Measurements from ENCODE around the gene PSD.
"Not testable (repeated sequence)": the region's sequence is repeated elsewhere in the genome, so short reads cannot be mapped to it uniquely, and the experiment has no call there.

The PSD gene

GRCh38 chr10:102455893-102456471, 37.4 kb upstream of the PSD start:
- H3K4me1 ChIP-seq (ENCODE audit: control insufficient read depth, insufficient read depth, low read length) = peaks cover 15% of the 10 kb centered on the region
- H3K27me3 ChIP-seq (ENCODE audit: control insufficient read depth in 1 of 2, insufficient read depth in 2 of 2, low read length in 2 of 2) = peaks cover 2 to 4% of the 10 kb centered on the region in 2 donors
- H3K27ac ChIP-seq (ENCODE audit: low read length) = no peak overlapping the region

DNA sequence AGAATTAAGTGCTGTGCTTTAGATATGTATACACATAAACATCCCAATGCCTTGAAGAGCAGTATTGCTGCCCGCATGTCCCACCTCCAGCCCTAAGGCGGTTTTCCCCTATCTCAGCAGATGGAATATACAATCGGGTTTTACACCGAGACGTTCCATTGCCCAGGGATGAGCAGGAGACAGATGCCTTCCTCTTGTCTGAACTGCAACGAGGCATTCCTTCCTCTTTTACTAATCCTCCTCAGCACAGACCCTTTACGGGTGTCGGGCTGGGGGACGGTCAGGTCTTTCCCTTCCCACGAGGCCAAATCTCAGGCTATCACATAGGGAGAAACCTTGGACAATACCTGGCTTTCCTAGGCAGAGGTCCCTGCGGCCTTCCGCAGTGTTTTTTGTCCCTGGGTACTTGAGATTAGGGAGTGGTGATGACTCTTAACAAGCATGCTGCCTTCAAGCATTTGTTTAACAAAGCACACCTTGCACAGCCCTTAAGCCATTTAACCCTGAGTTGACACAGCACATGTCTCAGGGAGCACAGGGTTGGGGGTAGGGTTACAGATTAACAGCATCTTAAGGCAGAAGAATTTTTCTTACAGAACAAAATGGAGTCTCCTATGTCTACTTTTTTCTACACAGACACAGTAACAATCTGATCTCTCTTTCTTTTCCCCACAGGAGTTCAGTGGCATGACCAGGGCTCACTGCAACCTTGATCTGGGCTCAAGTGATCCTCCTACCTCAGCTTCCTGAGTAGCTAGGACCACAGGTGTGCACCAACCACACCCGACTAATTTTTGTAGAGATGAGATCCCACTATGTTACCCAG, 36.3 kb upstream of the PSD start:
- not testable (repeated sequence) for H3K27ac ChIP-seq (ENCODE audit: low read length); H3K4me3 ChIP-seq (ENCODE audit: low read length in 2 of 2); H3K27me3 ChIP-seq (ENCODE audit: control insufficient read depth in 1 of 2, insufficient read depth in 2 of 2, low read length in 2 of 2); H3K36me3 ChIP-seq (ENCODE audit: control insufficient read depth in 2 of 2, insufficient read depth in 2 of 2, low read length in 2 of 2); H3K9ac ChIP-seq (ENCODE audit: low read length in 2 of 2); H3K9me3 ChIP-seq (ENCODE audit: control insufficient read depth in 2 of 2, low read length in 2 of 2)
- peaks cover 13% of the 10 kb centered on the region for H3K4me1 ChIP-seq (ENCODE audit: control insufficient read depth, insufficient read depth, low read length)

More at GRCh38 chr10:102455893-102456471, 37.4 kb upstream of the PSD start:
- Histone ChIP-seq H3K9ac (ENCODE audit: low read length in 2 of 2) (no peak overlapping the region), H3K9me3 (ENCODE audit: control insufficient read depth in 2 of 2, low read length in 2 of 2) (no peaks in the 10 kb centered on the region), H3K4me3 (ENCODE audit: low read length in 2 of 2) (no peak overlapping the region), H3K36me3 (ENCODE audit: control insufficient read depth in 2 of 2, insufficient read depth in 2 of 2, low read length in 2 of 2) (no peaks in the 10 kb centered on the region)

- no peaks in the 10 kb centered on the region for H3K9me3 ChIP-seq (ENCODE audit: control insufficient read depth in 2 of 2, low read length in 2 of 2)
- peaks cover 13% of the 10 kb centered on the region for H3K4me1 ChIP-seq (ENCODE audit: control insufficient read depth, insufficient read depth, low read length)
- H3K9ac ChIP-seq (ENCODE audit: low read length in 2 of 2) = no peak overlapping the region
- no peak overlapping the region for H3K4me3 ChIP-seq (ENCODE audit: low read length in 2 of 2)
- no peaks in the 10 kb centered on the region for H3K36me3 ChIP-seq (ENCODE audit: control insufficient read depth in 2 of 2, insufficient read depth in 2 of 2, low read length in 2 of 2)
- H3K27me3 ChIP-seq (ENCODE audit: control insufficient read depth in 1 of 2, insufficient read depth in 2 of 2, low read length in 2 of 2) = no peaks in the 10 kb centered on the region
- H3K27ac ChIP-seq (ENCODE audit: low read length) = no peak overlapping the region
Observed at GRCh38 chr10:102453502-102453901, 34.9 kb upstream of the PSD start.

DNA sequence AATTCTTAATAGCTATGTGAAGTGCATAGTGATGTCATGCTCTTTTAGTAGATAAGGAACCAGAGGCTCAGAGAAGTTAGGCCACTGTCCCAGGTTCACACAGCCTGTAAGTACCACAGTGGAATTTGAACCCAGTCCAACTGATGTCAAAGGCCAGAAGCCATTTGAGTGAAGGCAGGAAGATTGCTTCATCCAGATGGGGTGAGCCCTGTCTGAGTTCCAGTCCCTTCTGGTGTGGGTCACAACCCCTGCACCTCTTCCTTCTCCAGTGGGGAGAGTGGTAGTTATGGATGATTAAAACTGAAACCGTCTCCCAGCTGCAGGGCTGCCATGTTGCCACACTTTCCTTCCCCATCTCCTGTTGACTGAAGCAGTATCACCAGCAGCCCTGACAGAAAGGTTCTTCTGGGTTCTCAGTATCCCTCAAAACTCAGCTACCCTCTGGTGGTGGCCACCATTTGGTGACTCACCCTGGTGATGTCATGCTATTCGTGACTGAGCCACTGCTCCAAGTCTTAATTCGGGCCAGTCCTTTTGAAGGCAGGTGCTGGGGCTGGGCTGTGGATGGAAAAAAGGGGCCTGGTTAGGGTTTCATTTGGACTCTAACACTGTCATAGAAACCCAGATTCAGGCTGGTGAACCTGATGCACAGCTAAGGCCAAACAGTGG, 34.2 kb upstream of the PSD start:
- no peak overlapping the region for H3K9ac ChIP-seq (ENCODE audit: low read length in 2 of 2)
- peak overlapping the region; percentile 37 for H3K27ac ChIP-seq (ENCODE audit: low read length)
- H3K36me3 ChIP-seq (ENCODE audit: control insufficient read depth in 2 of 2, insufficient read depth in 2 of 2, low read length in 2 of 2) = no peaks in the 10 kb centered on the region
- no peaks in the 10 kb centered on the region for H3K9me3 ChIP-seq (ENCODE audit: control insufficient read depth in 2 of 2, low read length in 2 of 2)
- peaks cover 13% of the 10 kb centered on the region for H3K4me1 ChIP-seq (ENCODE audit: control insufficient read depth, insufficient read depth, low read length)
- no peak overlapping the region for H3K4me3 ChIP-seq (ENCODE audit: low read length in 2 of 2)
- H3K27me3 ChIP-seq (ENCODE audit: control insufficient read depth in 1 of 2, insufficient read depth in 2 of 2, low read length in 2 of 2) = no peaks in the 10 kb centered on the region

DNA sequence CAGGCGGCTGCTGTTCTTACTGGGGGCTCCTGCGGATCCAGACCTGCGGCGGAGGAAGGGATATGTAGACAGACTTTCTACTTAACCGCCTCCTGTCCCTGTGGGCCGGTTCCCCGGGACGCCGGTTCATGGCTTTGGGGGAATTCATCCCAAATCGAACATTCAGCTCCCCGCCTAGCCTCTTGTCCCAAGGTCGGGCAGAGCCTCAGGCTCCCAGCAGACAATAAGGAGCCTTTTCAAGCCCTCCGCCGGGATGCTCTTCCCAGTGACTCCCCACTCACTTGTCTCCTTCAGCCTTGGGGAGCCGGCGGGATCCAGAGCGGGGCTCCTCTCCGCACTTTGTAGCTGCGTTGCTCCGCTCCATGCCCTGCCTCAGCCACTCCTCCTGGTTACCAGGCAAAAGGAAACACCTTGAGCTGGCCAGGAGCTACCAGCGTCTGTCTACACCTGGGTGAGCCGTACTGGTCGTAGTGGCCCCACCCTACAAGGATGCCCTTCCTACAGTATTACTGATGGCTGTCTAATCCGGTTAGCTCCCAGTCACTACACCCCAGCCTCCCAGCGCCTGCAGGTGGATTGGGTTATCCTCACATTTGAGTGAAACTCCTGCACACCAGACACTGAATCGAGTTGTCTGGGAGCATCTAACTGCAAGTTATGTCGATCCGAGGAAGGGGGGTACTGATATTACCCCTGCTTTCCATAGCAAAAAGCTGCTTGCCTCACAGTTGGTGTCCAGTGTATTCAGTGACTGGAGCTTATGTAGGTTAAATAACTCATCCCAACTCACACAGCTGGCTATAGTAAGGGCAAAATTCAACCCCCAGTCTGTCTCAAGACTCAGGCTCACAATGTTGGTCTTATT, 32.8 kb upstream of the PSD start, which contains the start of gene C10orf95:
C10orf95 (minus strand) TSS at position 439 of the 865 bp plus-strand sequence. CDS start 450 bp downstream, outside the sequence.
- Histone ChIP-seq H3K27ac (ENCODE audit: low read length) (peak within 1 kb of the TSS; percentile 60), H3K4me3 (ENCODE audit: low read length in 2 of 2) (peak within 1 kb of the TSS; percentile 87 to 95), H3K4me1 (ENCODE audit: control insufficient read depth, insufficient read depth, low read length) (peaks cover 13% of the 10 kb centered on the region), H3K9me3 (ENCODE audit: control insufficient read depth in 2 of 2, low read length in 2 of 2) (no peaks in the 10 kb centered on the region), H3K9ac (ENCODE audit: low read length in 2 of 2) (peak within 1 kb of the TSS; percentile 58 to 83), H3K36me3 (ENCODE audit: control insufficient read depth in 2 of 2, insufficient read depth in 2 of 2, low read length in 2 of 2) (no peaks in the 10 kb centered on the region), H3K27me3 (ENCODE audit: control insufficient read depth in 1 of 2, insufficient read depth in 2 of 2, low read length in 2 of 2) (no peaks in the 10 kb centered on the region)

DNA sequence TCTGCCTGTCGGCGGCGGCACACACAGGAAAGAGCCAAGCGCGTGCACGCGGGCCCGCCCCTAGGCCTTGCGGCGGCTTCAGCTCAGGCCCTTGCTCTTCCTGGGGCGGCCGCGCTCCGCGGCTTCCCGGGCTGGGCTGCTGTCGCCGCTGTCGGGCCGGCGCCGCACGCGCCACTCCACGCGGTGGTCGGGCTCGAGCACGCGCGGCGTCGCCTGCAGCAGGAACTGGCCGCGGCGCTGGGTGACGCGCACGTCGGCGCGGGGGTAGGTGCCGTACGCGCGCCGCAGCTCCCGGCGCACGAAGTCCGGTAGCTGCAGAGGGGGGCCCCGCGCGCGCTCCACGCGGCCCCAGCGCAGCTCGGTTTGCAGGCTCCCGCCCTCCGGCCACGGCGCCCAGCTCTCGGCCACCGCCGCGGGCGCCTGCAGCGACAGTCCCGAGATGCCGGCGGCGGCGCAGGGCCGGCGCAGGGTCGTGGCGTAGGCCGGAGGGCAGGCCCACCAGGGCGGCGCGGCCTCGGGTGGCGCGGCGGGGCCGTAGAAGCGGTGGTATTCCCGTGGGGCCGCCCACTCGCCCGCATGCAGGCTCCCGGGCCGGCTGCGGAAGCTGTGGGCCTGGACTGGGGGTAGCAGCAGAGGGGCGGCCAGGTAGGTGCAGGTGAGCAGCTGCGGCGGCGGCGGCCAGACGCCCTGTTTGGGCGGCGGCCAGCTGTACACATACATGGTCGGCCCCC, 32.0 kb upstream of the PSD start:
- no peaks in the 10 kb centered on the region for H3K36me3 ChIP-seq (ENCODE audit: control insufficient read depth in 2 of 2, insufficient read depth in 2 of 2, low read length in 2 of 2)
- peak overlapping the region; percentile 60 for H3K27ac ChIP-seq (ENCODE audit: low read length)
- no peaks in the 10 kb centered on the region for H3K9me3 ChIP-seq (ENCODE audit: control insufficient read depth in 2 of 2, low read length in 2 of 2)
- H3K9ac ChIP-seq (ENCODE audit: low read length in 2 of 2) = peak overlapping the region; percentile 79 to 83
- peaks cover 13% of the 10 kb centered on the region for H3K4me1 ChIP-seq (ENCODE audit: control insufficient read depth, insufficient read depth, low read length)
- H3K27me3 ChIP-seq (ENCODE audit: control insufficient read depth in 1 of 2, insufficient read depth in 2 of 2, low read length in 2 of 2) = no peaks in the 10 kb centered on the region
- peak overlapping the region; percentile 87 to 95 for H3K4me3 ChIP-seq (ENCODE audit: low read length in 2 of 2)

GRCh38 chr10:102450124-102450373, 31.5 kb upstream of the PSD start:
- no peaks in the 10 kb centered on the region for H3K27me3 ChIP-seq (ENCODE audit: control insufficient read depth in 1 of 2, insufficient read depth in 2 of 2, low read length in 2 of 2)
- peak overlapping the region; percentile 87 to 95 for H3K4me3 ChIP-seq (ENCODE audit: low read length in 2 of 2)
- H3K27ac ChIP-seq (ENCODE audit: low read length) = no peak overlapping the region
- no peaks in the 10 kb centered on the region for H3K9me3 ChIP-seq (ENCODE audit: control insufficient read depth in 2 of 2, low read length in 2 of 2)
- H3K4me1 ChIP-seq (ENCODE audit: control insufficient read depth, insufficient read depth, low read length) = peaks cover 13% of the 10 kb centered on the region
- no peaks in the 10 kb centered on the region for H3K36me3 ChIP-seq (ENCODE audit: control insufficient read depth in 2 of 2, insufficient read depth in 2 of 2, low read length in 2 of 2)
- H3K9ac ChIP-seq (ENCODE audit: low read length in 2 of 2) = peak overlapping the region; percentile 79 to 83

GRCh38 chr10:102449321-102450123, 30.9 kb upstream of the PSD start:
- no peaks in the 10 kb centered on the region for H3K27me3 ChIP-seq (ENCODE audit: control insufficient read depth in 1 of 2, insufficient read depth in 2 of 2, low read length in 2 of 2)
- H3K4me3 ChIP-seq (ENCODE audit: low read length in 2 of 2) = peak overlapping the region; percentile 87 to 95
- no peaks in the 10 kb centered on the region for H3K9me3 ChIP-seq (ENCODE audit: control insufficient read depth in 2 of 2, low read length in 2 of 2)
- H3K36me3 ChIP-seq (ENCODE audit: control insufficient read depth in 2 of 2, insufficient read depth in 2 of 2, low read length in 2 of 2) = no peaks in the 10 kb centered on the region
- H3K9ac ChIP-seq (ENCODE audit: low read length in 2 of 2) = peak overlapping the region; percentile 79 to 83
- H3K27ac ChIP-seq (ENCODE audit: low read length) = no peak overlapping the region
- H3K4me1 ChIP-seq (ENCODE audit: control insufficient read depth, insufficient read depth, low read length) = peaks cover 13% of the 10 kb centered on the region

GRCh38 chr10:102444851-102445250, 26.3 kb upstream of the PSD start:
- Histone ChIP-seq H3K9me3 (ENCODE audit: control insufficient read depth in 2 of 2, low read length in 2 of 2) (no peaks in the 10 kb centered on the region), H3K4me3 (ENCODE audit: low read length in 2 of 2) (no peak overlapping the region), H3K9ac (ENCODE audit: low read length in 2 of 2) (no peak overlapping the region), H3K27ac (ENCODE audit: low read length) (no peak overlapping the region), H3K4me1 (ENCODE audit: control insufficient read depth, insufficient read depth, low read length) (no peaks in the 10 kb centered on the region), H3K36me3 (ENCODE audit: control insufficient read depth in 2 of 2, insufficient read depth in 2 of 2, low read length in 2 of 2) (no peaks in the 10 kb centered on the region), H3K27me3 (ENCODE audit: control insufficient read depth in 1 of 2, insufficient read depth in 2 of 2, low read length in 2 of 2) (no peaks in the 10 kb centered on the region)
